ENCODE results near the gene TSPEAR. TPM values are rescaled to one million over a fixed set of nuclear protein-coding genes. Genes with fewer than 3 reads are reported as not detected.
"Not testable (repeated sequence)": the region's sequence is repeated elsewhere in the genome, so short reads cannot be mapped to it uniquely, and the experiment has no call there.

The TSPEAR gene
- polyA plus RNA-seq, 5 donors: 2.0 to 4.4 (median 3.0) TPM

DNA sequence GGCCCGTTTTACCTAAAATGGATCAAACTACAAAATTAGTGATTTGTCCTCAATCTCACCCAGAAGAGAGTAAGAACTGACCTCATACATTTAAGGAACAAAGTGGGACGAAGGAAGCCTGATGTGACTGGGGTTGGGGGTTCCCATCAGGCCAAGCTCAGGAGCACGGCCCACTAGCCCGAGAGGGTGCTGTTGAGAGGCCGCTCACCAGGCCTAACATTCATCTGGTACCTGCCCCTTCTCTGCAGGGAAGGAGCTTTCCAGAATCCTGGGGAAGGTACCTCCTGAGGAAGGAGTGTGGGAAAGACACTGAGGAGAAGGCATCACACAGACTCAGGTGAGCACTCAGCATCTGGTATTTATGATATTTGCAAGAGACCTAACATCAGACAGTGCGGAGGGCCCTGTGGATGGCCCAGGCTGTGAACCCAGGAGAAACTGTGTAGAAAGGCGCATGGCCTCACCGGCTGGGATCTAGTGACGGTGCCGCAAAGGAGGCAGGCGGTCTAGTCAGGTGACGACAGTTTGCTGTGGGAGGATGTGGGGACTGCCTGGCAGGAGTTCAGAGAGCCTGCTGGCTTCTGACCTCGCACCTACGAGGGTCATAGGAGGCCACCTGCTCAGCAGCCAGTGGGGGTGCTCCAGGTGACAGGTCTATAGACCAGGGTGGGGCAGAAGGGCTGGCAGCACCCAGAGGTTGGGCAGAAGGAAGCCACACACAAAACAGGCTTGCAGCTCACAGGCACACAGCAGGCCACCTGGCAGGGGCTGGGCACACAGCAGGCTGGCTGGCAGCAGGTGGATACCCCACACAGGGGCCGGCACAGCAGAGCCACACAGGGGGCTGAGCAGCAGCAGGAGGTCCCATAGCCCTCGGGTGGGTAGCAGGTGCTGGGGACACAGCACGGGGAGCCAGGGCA is 57.5 kb downstream of the TSPEAR start:
- DNase-seq: no peak

DNA sequence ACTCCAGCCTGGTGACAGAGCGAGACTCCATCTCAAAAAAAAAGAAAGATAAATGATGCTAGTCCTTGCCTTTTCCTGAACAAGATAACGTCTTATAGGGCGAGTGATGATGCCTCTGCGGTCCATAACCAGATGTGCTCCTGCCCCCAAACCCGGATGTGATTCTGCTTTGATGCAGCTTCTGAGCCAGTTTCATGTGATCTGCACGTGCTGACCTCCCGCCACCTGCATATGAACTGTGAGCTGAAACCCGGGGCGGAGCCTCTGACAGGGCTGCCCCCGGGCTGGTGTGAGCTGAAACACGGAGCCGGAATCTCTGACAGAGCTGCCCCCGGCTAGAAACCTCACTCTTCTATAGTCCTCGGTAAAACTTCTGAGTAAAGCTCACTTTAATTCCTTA is 58.2 kb downstream of the TSPEAR start:
- DNase-seq: no peak

GRCh38 chr21:44650973-44651675 is 60.2 kb downstream of the TSPEAR start:
- DNase-seq: no peak

- no peak for DNase-seq
Observed at GRCh38 chr21:44650265-44650972, 61.0 kb downstream of the TSPEAR start.

GRCh38 chr21:44649521-44650100 is 61.8 kb downstream of the TSPEAR start:
- DNase-seq: no peak

- DNase-seq: no peak
Observed at GRCh38 chr21:44648557-44649311, 62.6 kb downstream of the TSPEAR start.

DNA sequence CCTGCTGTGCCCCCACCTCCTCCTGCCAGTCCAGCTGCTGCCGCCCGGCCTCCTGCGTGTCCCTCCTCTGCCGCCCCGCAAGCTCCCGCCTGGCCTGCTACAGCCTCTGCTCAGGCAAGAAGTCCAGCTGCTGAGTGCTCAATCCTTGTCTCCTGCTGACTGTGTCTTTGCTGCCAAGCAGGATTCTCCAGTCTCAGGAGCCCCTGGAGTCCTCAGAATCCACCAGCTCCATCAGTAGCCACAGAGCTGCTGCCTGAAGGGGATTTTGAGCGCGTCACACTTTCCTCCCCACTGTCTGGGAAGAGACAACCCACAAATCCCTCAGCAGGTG is 64.2 kb downstream of the TSPEAR start:
- no peak for DNase-seq

DNA sequence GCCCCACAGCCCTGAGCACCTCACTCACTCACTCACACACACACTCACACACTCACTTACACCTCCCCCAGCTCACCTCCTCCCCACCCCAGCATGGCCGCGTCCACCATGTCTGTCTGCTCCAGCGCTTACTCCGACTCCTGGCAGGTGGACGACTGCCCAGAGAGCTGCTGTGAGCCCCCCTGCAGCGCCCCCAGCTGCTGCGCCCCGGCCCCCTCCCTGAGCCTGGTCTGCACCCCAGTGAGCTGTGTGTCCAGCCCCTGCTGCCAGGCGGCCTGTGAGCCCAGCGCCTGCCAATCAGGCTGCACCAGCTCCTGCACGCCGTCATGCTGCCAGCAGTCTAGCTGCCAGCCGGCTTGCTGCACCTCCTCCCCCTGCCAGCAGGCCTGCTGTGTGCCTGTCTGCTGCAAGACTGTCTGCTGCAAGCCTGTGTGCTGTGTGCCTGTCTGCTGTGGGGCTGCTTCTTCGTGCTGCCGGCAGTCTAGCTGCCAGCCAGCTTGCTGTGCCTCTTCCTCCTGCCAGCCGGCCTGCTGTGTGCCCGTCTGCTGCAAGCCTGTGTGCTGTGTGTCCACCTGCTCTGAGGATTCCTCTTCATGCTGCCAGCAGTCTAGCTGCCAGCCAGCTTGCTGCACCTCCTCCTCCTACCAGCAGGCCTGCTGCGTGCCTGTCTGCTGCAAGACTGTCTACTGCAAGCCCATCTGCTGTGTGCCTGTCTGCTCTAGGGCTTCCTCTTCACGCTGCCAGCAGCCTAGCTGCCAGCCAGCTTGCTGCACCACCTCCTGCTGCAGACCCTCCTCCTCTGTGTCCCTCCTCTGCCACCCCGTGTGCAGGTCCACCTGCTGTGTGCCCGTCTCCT is 64.8 kb downstream of the TSPEAR start, which contains the start of gene KRTAP10-11:
TSS of gene KRTAP10-11 (plus strand) at position 49 of the 856 bp plus-strand sequence. CDS start at position 94, 45 bp downstream.
- DNase-seq: not testable (repeated sequence)

DNA sequence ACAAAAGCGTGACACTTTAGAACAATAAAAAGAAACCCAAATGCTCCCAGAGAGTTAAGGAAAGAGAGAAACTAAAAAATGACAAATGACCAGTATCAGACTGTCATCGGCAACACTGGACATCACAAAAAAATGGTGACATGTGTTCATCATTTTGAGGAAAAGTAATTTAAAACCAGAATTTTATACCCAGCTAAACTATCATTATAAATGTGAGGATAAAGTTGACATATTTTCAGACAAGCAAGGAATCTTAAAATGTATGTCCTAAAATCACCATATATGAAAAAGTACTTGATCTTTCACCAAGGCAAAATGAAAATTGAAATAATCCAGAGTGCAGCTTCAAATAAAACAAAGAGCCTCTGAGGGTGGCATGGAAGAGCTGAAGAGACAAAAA is 66.5 kb downstream of the TSPEAR start:
- DNase-seq: no peak

GRCh38 chr21:44643741-44644310 is 67.5 kb downstream of the TSPEAR start:
- DNase-seq: no peak

- DNase-seq: no peak
Observed at GRCh38 chr21:44640761-44641160, 70.6 kb downstream of the TSPEAR start.

- DNase-seq: no peak
Observed at GRCh38 chr21:44639331-44639655, 72.1 kb downstream of the TSPEAR start.

GRCh38 chr21:44638506-44639330 is 72.7 kb downstream of the TSPEAR start:
- not testable (repeated sequence) for DNase-seq

GRCh38 chr21:44637851-44638348 is 73.5 kb downstream of the TSPEAR start:
- not testable (repeated sequence) for DNase-seq

- no peak for DNase-seq
Observed at GRCh38 chr21:44637018-44637850, 74.1 kb downstream of the TSPEAR start, which contains the start of gene KRTAP10-10. Gene KRTAP10-10, plus strand, starts transcription at chr21:44637356. Its CDS starts 62 bp downstream, at chr21:44637418.

GRCh38 chr21:44636209-44637017 is 75.0 kb downstream of the TSPEAR start:
- DNase-seq: no peak

- no peak for DNase-seq
Observed at GRCh38 chr21:44632067-44632466, 79.3 kb downstream of the TSPEAR start.

All from right lung (tissue), 5 donors.